Body of pancreas (tissue), 4 donors: ENCODE results near the gene C7orf33.

ENCODE experiments used
- CTCF ChIP-seq, 7 experiments: fragments of 450-650 bp in 4 of 7; fragments of 200-600 bp in 3 of 7; sonication (generic) in 3 of 7; IDR thresholded peaks; one replicate each; pipeline ENCODE4 v1.5.1; 2016 to 2019; ENCODE audit warnings: antibody characterized with exemption in 7 of 7
- POLR2A ChIP-seq, 3 donors: fragments of 450-650 bp; IDR thresholded peaks; one replicate each; pipeline ENCODE4 v1.6.1; 2016; ENCODE audit warnings: antibody characterized with exemption in 3 of 3, mild to moderate bottlenecking in 2 of 3

GRCh38 chr7:148588168-148588567 lies 2.4 kb upstream of the C7orf33 start:
- no peak for TF ChIP-seq CTCF (IDR thresholded peaks at IDR 0.05)
- TF ChIP-seq POLR2A (IDR thresholded peaks at IDR 0.05) = no peak
